K562 (cell line): ENCODE measurements around the gene RNLS. TPM values are rescaled to one million over a fixed set of nuclear protein-coding genes. Genes with fewer than 3 reads are reported as not detected.

Experiments used
- ATAC-seq: fragments of 200-7000 bp; cut with Tn5 transposase; 3 replicates; pipeline ENCODE4 v1.9.1; 2020; ENCODE audit warnings: moderate library complexity
- BruUV-seq: library from RNA; stranded (reverse); fragments of 400-500 nt; replicated peaks from 2 replicates; lab custom pipeline; 2021; lab: Mats Ljungman, UMichigan
- CTCF ChIA-PET: fragments of 300-600 bp; formaldehyde crosslinking; extraction: SDS; loops from one replicate; lab custom pipeline; 2021; ENCODE audit warnings: low intra/inter-chr PET ratio; lab: Yijun Ruan, JAX
- POLR2A ChIA-PET: fragments of 300-600, 350-650 bp; sonication (Branson Sonifier 250); formaldehyde crosslinking; extraction: SDS; loops from one replicate; lab custom pipeline; 2021; ENCODE audit warnings: antibody characterized with exemption, inconsistent platforms; lab: Yijun Ruan, JAX
- DNase-seq, 4 experiments: peaks; one replicate each; pipeline versions ENCODE4 v3.0.0 to v3.0.0-alpha.2; 2011 to 2018; ENCODE audit warnings: low spot score in 3 of 4, mixed read lengths in 3 of 4; ENCODE audit errors: extremely low read depth in 1 of 4
- FAIRE-seq: peaks from 2 replicates; lab custom pipeline; 2011; peaks lifted over from hg19 to GRCh38; lab: Jason Lieb, UNC
- H2AFZ ChIP-seq: 2 replicates; pipeline ENCODE4 v1.6.0; 2011; ENCODE audit warnings: low read depth, low read length, control low read depth, inconsistent platforms
- H3K27ac ChIP-seq: fragments of 200-600 bp; 3 replicates; pipeline ENCODE4 v1.8.0; 2011; ENCODE audit warnings: low read depth, mild to moderate bottlenecking, control low read depth, inconsistent platforms, low read length, moderate library complexity, mixed read lengths; ENCODE audit errors: extremely low read depth
- H3K27me3 ChIP-seq, 2 experiments: fragments of 300-600 bp in 1 of 2; 2 replicates in 1 of 2; 3 replicates in 1 of 2; pipeline versions ENCODE4 v1.6.0 to v1.8.0; 2011; ENCODE audit warnings: inconsistent platforms in 2 of 2, low read length in 2 of 2, mild to moderate bottlenecking in 1 of 2, mixed read lengths in 1 of 2, moderate library complexity in 1 of 2; ENCODE audit not compliant: control insufficient read depth in 2 of 2, insufficient read depth in 2 of 2
- H3K36me3 ChIP-seq: fragments of 300-600 bp; 3 replicates; pipeline ENCODE4 v1.8.0; 2011; ENCODE audit warnings: mild to moderate bottlenecking, low read length, inconsistent platforms; ENCODE audit not compliant: control insufficient read depth, insufficient read depth
- H3K4me1 ChIP-seq, 2 experiments: fragments of 200-600 bp in 1 of 2; replicated peaks in 1 of 2; 2 replicates in 1 of 2; 3 replicates in 1 of 2; pipeline versions ENCODE4 v1.5.1 to v1.8.0; 2011; ENCODE audit warnings: inconsistent platforms in 2 of 2, low read length in 2 of 2, mild to moderate bottlenecking in 1 of 2, mixed read lengths in 1 of 2, moderate library complexity in 1 of 2; ENCODE audit not compliant: control insufficient read depth in 2 of 2, insufficient read depth in 2 of 2
- H3K4me2 ChIP-seq: 2 replicates; pipeline ENCODE4 v1.6.1; 2011; ENCODE audit warnings: low read length, control low read depth, inconsistent platforms, mixed read lengths; ENCODE audit not compliant: insufficient read depth
- H3K4me3 ChIP-seq: fragments of 200-600 bp; sonication (generic), shearing (Covaris generic); 2 replicates; pipeline ENCODE4 v1.5.1; 2016; ENCODE audit warnings: control low read depth, inconsistent platforms
- H3K79me2 ChIP-seq: fragments of 200-600 bp; 3 replicates; pipeline ENCODE4 v1.8.0; 2011; ENCODE audit warnings: low read length, inconsistent platforms; ENCODE audit not compliant: control insufficient read depth, insufficient read depth
- H3K9ac ChIP-seq, 2 experiments: 2 replicates each; pipeline versions ENCODE4 v1.6.0 to v1.6.1; 2011; ENCODE audit warnings: low read depth in 2 of 2, low read length in 2 of 2, control low read depth in 1 of 2, inconsistent platforms in 1 of 2, mild to moderate bottlenecking in 1 of 2, mixed read lengths in 1 of 2; ENCODE audit not compliant: insufficient read depth in 1 of 2
- H3K9me1 ChIP-seq: one replicate; pipeline ENCODE4 v1.6.0; 2011; ENCODE audit warnings: inconsistent platforms, mild to moderate bottlenecking, low read length, moderate library complexity; ENCODE audit not compliant: control insufficient read depth, insufficient read depth
- H3K9me3 ChIP-seq: replicated peaks from 2 replicates; pipeline ENCODE4 v1.5.1; 2011; ENCODE audit warnings: low read depth, low read length, inconsistent platforms; ENCODE audit not compliant: control insufficient read depth, insufficient read depth
- H4K20me1 ChIP-seq: replicated peaks from 2 replicates; pipeline ENCODE4 v1.6.1; 2011; ENCODE audit warnings: low read length, inconsistent platforms, mixed read lengths; ENCODE audit not compliant: control insufficient read depth, insufficient read depth
- CCNT2 ChIP-seq: IDR thresholded peaks from 2 replicates; pipeline ENCODE4 v1.6.1; 2011; ENCODE audit warnings: borderline replicate concordance, low read depth, mild to moderate bottlenecking, moderate library complexity, mixed read lengths, low read length; ENCODE audit not compliant: insufficient read length; ENCODE audit errors: extremely low read depth
- EHMT2 ChIP-seq: fragments of 450-650 bp; IDR thresholded peaks from 2 replicates; pipeline ENCODE4 v1.6.1; 2018; ENCODE audit warnings: antibody characterized with exemption
- HNRNPL ChIP-seq: fragments of 200-400 bp; formaldehyde crosslinking; IDR thresholded peaks from 2 replicates; pipeline ENCODE4 v1.6.1; 2017; ENCODE audit warnings: low read depth, mild to moderate bottlenecking, low read length
- JUND ChIP-seq, 2 experiments: IDR thresholded peaks; 2 replicates in 1 of 2; 3 replicates in 1 of 2; pipeline ENCODE4 v1.6.1; 2011; ENCODE audit warnings: borderline replicate concordance in 2 of 2, low read depth in 2 of 2, low read length in 2 of 2, improper control_type of control experiment in 1 of 2, missing biosample characterization in 1 of 2, missing genetic modification characterization in 1 of 2, missing genetic modification reagents in 1 of 2
- KDM1A ChIP-seq, 2 experiments: fragments of 450-650 bp; IDR thresholded peaks; 2 replicates each; pipeline ENCODE4 v1.6.1; 2016; ENCODE audit warnings: mild to moderate bottlenecking in 2 of 2
- MIER1 ChIP-seq: fragments of 450-650 bp; IDR thresholded peaks from 2 replicates; pipeline ENCODE4 v1.6.1; 2016; ENCODE audit warnings: antibody characterized with exemption, mild to moderate bottlenecking, low read depth
- NCOA6 ChIP-seq: fragments of 450-650 bp; IDR thresholded peaks from 2 replicates; pipeline ENCODE4 v1.6.1; 2017; ENCODE audit warnings: mild to moderate bottlenecking
- NFXL1 ChIP-seq: fragments of 450-650 bp; formaldehyde crosslinking; IDR thresholded peaks from 2 replicates; pipeline ENCODE4 v1.4.0; 2021; ENCODE audit warnings: mild to moderate bottlenecking
- POLR3G ChIP-seq: IDR thresholded peaks from 2 replicates; pipeline ENCODE4 v1.6.1; 2011; ENCODE audit not compliant: insufficient read length, insufficient replicate concordance; ENCODE audit errors: extremely low read depth
- SRSF9 ChIP-seq: fragments of 200-400 bp; formaldehyde crosslinking; IDR thresholded peaks from 2 replicates; pipeline ENCODE4 v1.6.1; 2017; ENCODE audit warnings: low read depth, low read length, borderline replicate concordance
- ZBTB7A ChIP-seq: IDR thresholded peaks from 2 replicates; pipeline ENCODE4 v1.6.1; 2011; ENCODE audit warnings: low read depth, mild to moderate bottlenecking, low read length, moderate library complexity, borderline replicate concordance; ENCODE audit not compliant: control insufficient read depth
- ZNF436 ChIP-seq: fragments of 250-450, 450-650 bp; sonication (Bioruptor Pico); formaldehyde crosslinking; IDR thresholded peaks from 2 replicates; pipeline ENCODE4 v1.7.0; 2020; ENCODE audit warnings: mild to moderate bottlenecking
- ZNF586 ChIP-seq: fragments of 450-650 bp; formaldehyde crosslinking; conservative IDR thresholded peaks from 2 replicates; pipeline ENCODE4 v1.4.0; 2020; ENCODE audit warnings: mild to moderate bottlenecking, moderate library complexity
- WGBS: fragments of 100-300 bp; shearing (Covaris generic); methylation state at CpG from one replicate; pipeline ENCODE4 v1.1.6; 2016; ENCODE audit warnings: low coverage, mixed read lengths; ENCODE audit not compliant: insufficient coverage; ENCODE audit errors: missing lambda C conversion rate; 5-methylcytosine and 5-hydroxymethylcytosine counted together
- in situ Hi-C: fragments of 300-500 bp; cut with MboI; formaldehyde crosslinking; loops from 4 replicates; pipeline ENCODE4 v1.15.0; 2018; ENCODE audit warnings: inconsistent platforms, mixed read lengths
- intact Hi-C: fragments of 100-400 bp; cut with micrococcal nuclease; formaldehyde crosslinking; loops from 2 replicates; pipeline ENCODE4 v1.14.2; 2022
- polyA plus RNA-seq, 8 experiments: library from polyadenylated mRNA; depleted of rRNA in 4 of 8; stranded (reverse) in 5 of 8; unstranded in 3 of 8; fragments of >200 nt; fragmentation: Nextera tagmentation in 2 of 8; fragmentation: Illumina TruSeq in 1 of 8; extraction: Ambion mirVana in 2 of 8; extraction: Trizol in 1 of 8; gene quantifications; 2 replicates each; pipeline versions ENCODE4 v1.2.1 to v1.2.3, GENCODE V29; 2011 to 2014; ENCODE audit warnings: inconsistent platforms in 1 of 8, missing spikeins in 1 of 8
- total RNA-seq, 7 experiments: library from RNA; depleted of rRNA in 6 of 7; stranded (reverse); fragments of >200 nt in 6 of 7; fragmentation: Illumina TruSeq in 2 of 7; extraction: Trizol in 2 of 7; gene quantifications; 2 replicates each; pipeline versions ENCODE4 v1.2.1 to v1.2.3, GENCODE V29; 2011 to 2021; ENCODE audit warnings: low replicate concordance in 1 of 7
- TF ChIP-seq, protein P1 (sequence below), 2 experiments: fragments of 450-650 bp in 1 of 2; sonication (generic) in 1 of 2; formaldehyde crosslinking in 1 of 2; IDR thresholded peaks; 2 replicates each; pipeline versions ENCODE4 v1.7.1 to v1.9.0; 2016 to 2022; ENCODE audit warnings: inconsistent platforms in 1 of 2, mild to moderate bottlenecking in 1 of 2, missing genetic modification reagents in 1 of 2

Gene RNLS
- total and polyA plus RNA-seq, 9 of the 15 experiments (the other 6 are each of a cell fraction or from before 2014, with no cell fraction given): 0.14 to 0.72 (median 0.41) TPM; not detected in 3

DNA sequence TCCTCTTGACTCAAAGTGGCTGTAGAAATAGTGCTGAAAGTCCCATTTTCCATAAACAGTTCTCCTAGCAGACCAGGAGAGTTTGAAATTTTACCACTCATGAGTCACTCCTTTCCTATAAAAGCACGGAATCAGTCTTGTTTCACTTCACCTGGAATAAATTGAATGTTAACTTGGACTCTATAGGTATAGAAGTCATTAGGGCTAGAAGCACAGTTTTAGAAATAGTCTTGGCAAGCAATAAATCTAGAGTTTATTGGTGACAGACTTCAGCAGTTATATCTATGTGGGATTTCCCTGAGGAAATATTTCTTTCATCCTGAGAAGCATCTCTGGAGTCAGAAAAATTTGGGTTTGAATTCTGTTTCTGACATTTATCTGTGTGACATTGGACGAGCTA lies 212.4 kb downstream of the RNLS start:
- Histone ChIP-seq H3K79me2 (no peaks in the 10 kb centered on the region), H3K27ac (no peak overlapping the region), H3K36me3 (no peaks in the 10 kb centered on the region), H3K4me3 (no peak overlapping the region), H2AFZ (no peak overlapping the region), H3K9me1 (no peaks in the 10 kb centered on the region), H3K27me3 (no peaks in the 10 kb centered on the region), H3K4me1 (no peaks in the 10 kb centered on the region), H4K20me1 (no peaks in the 10 kb centered on the region), H3K4me2 (no peak overlapping the region), H3K9ac (no peak overlapping the region), H3K9me3 (no peaks in the 10 kb centered on the region)
- in situ Hi-C loops (no loop called here), intact Hi-C loops (no loop called here)
- ChIA-PET CTCF (no interaction called here), POLR2A (no interaction called here)
- no TSS peak for BruUV-seq
- ATAC-seq: no peak
- DNase-seq: no peak
- WGBS: 0% methylated on average over 2 of the region's 2 CpGs
- FAIRE-seq: no peak
- TF ChIP-seq NFXL1 (CRISPR knock-in tag): no peak
- TF ChIP-seq, protein P1, sequence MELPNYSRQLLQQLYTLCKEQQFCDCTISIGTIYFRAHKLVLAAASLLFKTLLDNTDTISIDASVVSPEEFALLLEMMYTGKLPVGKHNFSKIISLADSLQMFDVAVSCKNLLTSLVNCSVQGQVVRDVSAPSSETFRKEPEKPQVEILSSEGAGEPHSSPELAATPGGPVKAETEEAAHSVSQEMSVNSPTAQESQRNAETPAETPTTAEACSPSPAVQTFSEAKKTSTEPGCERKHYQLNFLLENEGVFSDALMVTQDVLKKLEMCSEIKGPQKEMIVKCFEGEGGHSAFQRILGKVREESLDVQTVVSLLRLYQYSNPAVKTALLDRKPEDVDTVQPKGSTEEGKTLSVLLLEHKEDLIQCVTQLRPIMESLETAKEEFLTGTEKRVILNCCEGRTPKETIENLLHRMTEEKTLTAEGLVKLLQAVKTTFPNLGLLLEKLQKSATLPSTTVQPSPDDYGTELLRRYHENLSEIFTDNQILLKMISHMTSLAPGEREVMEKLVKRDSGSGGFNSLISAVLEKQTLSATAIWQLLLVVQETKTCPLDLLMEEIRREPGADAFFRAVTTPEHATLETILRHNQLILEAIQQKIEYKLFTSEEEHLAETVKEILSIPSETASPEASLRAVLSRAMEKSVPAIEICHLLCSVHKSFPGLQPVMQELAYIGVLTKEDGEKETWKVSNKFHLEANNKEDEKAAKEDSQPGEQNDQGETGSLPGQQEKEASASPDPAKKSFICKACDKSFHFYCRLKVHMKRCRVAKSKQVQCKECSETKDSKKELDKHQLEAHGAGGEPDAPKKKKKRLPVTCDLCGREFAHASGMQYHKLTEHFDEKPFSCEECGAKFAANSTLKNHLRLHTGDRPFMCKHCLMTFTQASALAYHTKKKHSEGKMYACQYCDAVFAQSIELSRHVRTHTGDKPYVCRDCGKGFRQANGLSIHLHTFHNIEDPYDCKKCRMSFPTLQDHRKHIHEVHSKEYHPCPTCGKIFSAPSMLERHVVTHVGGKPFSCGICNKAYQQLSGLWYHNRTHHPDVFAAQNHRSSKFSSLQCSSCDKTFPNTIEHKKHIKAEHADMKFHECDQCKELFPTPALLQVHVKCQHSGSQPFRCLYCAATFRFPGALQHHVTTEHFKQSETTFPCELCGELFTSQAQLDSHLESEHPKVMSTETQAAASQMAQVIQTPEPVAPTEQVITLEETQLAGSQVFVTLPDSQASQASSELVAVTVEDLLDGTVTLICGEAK (IDR thresholded peaks at IDR 0.05): no peak
- TF ChIP-seq, protein P1 (CRISPR knock-in tag; IDR thresholded peaks at IDR 0.05): no peak
- no peak for TF ChIP-seq JUND (IDR thresholded peaks at IDR 0.05; ENCODE audit: borderline replicate concordance, low read depth, low read length)
- TF ChIP-seq JUND (tag; IDR thresholded peaks at IDR 0.05; ENCODE audit: borderline replicate concordance, low read depth, low read length): no peak
- TF ChIP-seq ZNF436: no peak
- TF ChIP-seq ZBTB7A: no peak
- TF ChIP-seq CCNT2: no peak
- TF ChIP-seq MIER1: no peak
- TF ChIP-seq SRSF9: no peak
- TF ChIP-seq HNRNPL: no peak
- no peak for TF ChIP-seq NCOA6
- TF ChIP-seq POLR3G: no peak
- TF ChIP-seq EHMT2: no peak
- TF ChIP-seq ZNF586: no peak
- TF ChIP-seq KDM1A (IDR thresholded peaks at IDR 0.05): no peak
